PC-3 (cell line): ENCODE data around the gene KRTCAP2. TPM values are rescaled to one million over a fixed set of nuclear protein-coding genes. Genes with fewer than 3 reads are reported as not detected.
"Not testable (repeated sequence)": the region's sequence is repeated elsewhere in the genome, so short reads cannot be mapped to it uniquely, and the experiment has no call there.

Experiments
- ATAC-seq: fragments of 200-7000 bp; cut with Tn5 transposase; 2 replicates; pipeline ENCODE4 v1.9.1; 2020; ENCODE audit warnings: mild to moderate bottlenecking, moderate library complexity
- BruUV-seq: library from RNA; stranded (reverse); fragments of 400-500 nt; replicated peaks from 2 replicates; lab custom pipeline; 2021; lab: Mats Ljungman, UMichigan
- CTCF ChIA-PET: fragments of 300-600 bp; sonication (Branson Sonifier 250); formaldehyde crosslinking; loops from one replicate; lab custom pipeline; 2022; ENCODE audit warnings: antibody characterized with exemption; lab: Charles Lee
- POLR2A ChIA-PET: fragments of 300-600 bp; sonication (Branson Sonifier 250); formaldehyde crosslinking; loops from one replicate; lab custom pipeline; 2022; ENCODE audit warnings: antibody characterized with exemption; ENCODE audit not compliant: unreplicated experiment; lab: Charles Lee
- DNase-seq: peaks from one replicate; pipeline ENCODE4 v3.0.0-alpha.2; 2015
- H2AFZ ChIP-seq: fragments of 300-600 bp; sonication (generic); 2 replicates; pipeline ENCODE4 v1.6.0; 2016; ENCODE audit warnings: antibody characterized with exemption, low read length
- H3F3A ChIP-seq: fragments of 300-600 bp; sonication (generic); one replicate; pipeline ENCODE4 v1.6.0; 2017; ENCODE audit warnings: antibody characterized with exemption, low read length, control low read depth, mild to moderate bottlenecking; ENCODE audit not compliant: unreplicated experiment
- H3K27ac ChIP-seq: fragments of 300-600 bp; sonication (generic); 2 replicates; pipeline ENCODE4 v1.5.1; 2016; ENCODE audit warnings: mild to moderate bottlenecking, low read length
- H3K27me3 ChIP-seq: fragments of 300-600 bp; sonication (generic); 2 replicates; pipeline ENCODE4 v1.6.1; 2016; ENCODE audit warnings: low read length, mixed read lengths
- H3K36me3 ChIP-seq: fragments of 300-600 bp; sonication (generic); 2 replicates; pipeline ENCODE4 v1.6.1; 2016; ENCODE audit warnings: low read depth, mixed run types, low read length, mixed read lengths
- H3K4me1 ChIP-seq: fragments of 300-600 bp; sonication (generic); 2 replicates; pipeline ENCODE4 v1.5.1; 2016; ENCODE audit warnings: low read length; ENCODE audit not compliant: insufficient read depth
- H3K4me2 ChIP-seq: fragments of 300-600 bp; sonication (generic); 2 replicates; pipeline ENCODE4 v1.6.0; 2016; ENCODE audit warnings: low read length
- H3K4me3 ChIP-seq: fragments of 300-600 bp; sonication (generic); 2 replicates; pipeline ENCODE4 v1.5.1; 2016; ENCODE audit warnings: mild to moderate bottlenecking, low read length, mixed read lengths
- H3K79me2 ChIP-seq: fragments of 300-600 bp; sonication (generic); 2 replicates; pipeline ENCODE4 v1.6.1; 2017; ENCODE audit warnings: low read length, mixed read lengths
- H3K9ac ChIP-seq: fragments of 300-600 bp; sonication (generic); 2 replicates; pipeline ENCODE4 v1.6.0; 2016; ENCODE audit warnings: mild to moderate bottlenecking, low read length
- H3K9me2 ChIP-seq: fragments of 300-600 bp; sonication (generic); replicated peaks from 2 replicates; pipeline ENCODE4 v1.6.1; 2016; ENCODE audit warnings: mixed run types, low read length, mixed read lengths
- H3K9me3 ChIP-seq: fragments of 300-600 bp; sonication (generic); 2 replicates; pipeline ENCODE4 v1.6.1; 2016; ENCODE audit warnings: low read length, mixed read lengths
- H4K20me1 ChIP-seq: fragments of 300-600 bp; sonication (generic); 2 replicates; pipeline ENCODE4 v1.6.1; 2016; ENCODE audit warnings: low read length, mixed read lengths
- CTCF ChIP-seq: fragments of 300-600 bp; sonication (generic); conservative IDR thresholded peaks from 2 replicates; pipeline ENCODE4 v1.5.1; 2017; ENCODE audit warnings: antibody characterized with exemption, low read depth, mild to moderate bottlenecking, low read length
- EZH2 ChIP-seq: fragments of 300-600 bp; sonication (generic); IDR thresholded peaks from one replicate; pipeline ENCODE4 v1.6.1; 2017; ENCODE audit warnings: antibody characterized with exemption, mild to moderate bottlenecking, low read length; ENCODE audit not compliant: unreplicated experiment
- EZH2phosphoT487 ChIP-seq: fragments of 300-600 bp; sonication (generic); IDR thresholded peaks from 2 replicates; pipeline ENCODE4 v1.6.1; 2018; ENCODE audit warnings: mild to moderate bottlenecking, antibody characterized with exemption, low read length, borderline replicate concordance
- intact Hi-C: fragments of 100-400 bp; cut with micrococcal nuclease; formaldehyde crosslinking; loops from 2 replicates; pipeline ENCODE4 v1.9.0; 2023
- total RNA-seq: library from RNA; depleted of rRNA; stranded (reverse); fragments of >200 nt; gene quantifications from 2 replicates; pipeline ENCODE4 v1.2.3, GENCODE V29; 2014

KRTCAP2 gene
- total RNA-seq, 1 experiment from 2014 or later: 241 TPM

GRCh38 chr1:155160128-155160527 lies 13.0 kb downstream of the KRTCAP2 start:
- Histone ChIP-seq H3K9ac (no peak overlapping the region), H3K9me3 (no peaks in the 10 kb centered on the region), H2AFZ (no peak overlapping the region), H3K27me3 (no peaks in the 10 kb centered on the region), H3K4me3 (no peak overlapping the region), H3K36me3 (no peaks in the 10 kb centered on the region), H3F3A (no peaks in the 10 kb centered on the region), H3K9me2 (no peaks in the 10 kb centered on the region), H3K79me2 (no peaks in the 10 kb centered on the region), H3K4me2 (no peak overlapping the region), H3K27ac (no peak overlapping the region), H4K20me1 (no peaks in the 10 kb centered on the region), H3K4me1 (no peaks in the 10 kb centered on the region)
- ATAC-seq: no peak
- POLR2A ChIA-PET: no interaction called here
- CTCF ChIA-PET: no interaction called here
- no TSS peak for BruUV-seq
- no peak for DNase-seq
- TF ChIP-seq EZH2phosphoT487 (no peak), CTCF (no peak), EZH2 (no peak)
- intact Hi-C loops: no loop called here

- Histone ChIP-seq H3K9ac (no peak overlapping the region), H3K9me3 (no peaks in the 10 kb centered on the region), H3K27me3 (no peaks in the 10 kb centered on the region), H3K27ac (no peak overlapping the region), H3K9me2 (no peaks in the 10 kb centered on the region), H3K4me3 (no peak overlapping the region), H2AFZ (no peak overlapping the region), H3K36me3 (no peaks in the 10 kb centered on the region), H4K20me1 (no peaks in the 10 kb centered on the region), H3F3A (no peaks in the 10 kb centered on the region), H3K4me2 (no peak overlapping the region), H3K79me2 (no peaks in the 10 kb centered on the region), H3K4me1 (no peaks in the 10 kb centered on the region)
- intact Hi-C loops: no loop called here
- TF ChIP-seq EZH2phosphoT487: no peak
- TF ChIP-seq CTCF: no peak
- TF ChIP-seq EZH2: no peak
- DNase-seq (no peak), ATAC-seq (no peak)
- BruUV-seq: no TSS peak
- POLR2A ChIA-PET: no interaction called here
- CTCF ChIA-PET: no interaction called here
Observed at GRCh38 chr1:155158991-155159390, 14.1 kb downstream of the KRTCAP2 start.

DNA sequence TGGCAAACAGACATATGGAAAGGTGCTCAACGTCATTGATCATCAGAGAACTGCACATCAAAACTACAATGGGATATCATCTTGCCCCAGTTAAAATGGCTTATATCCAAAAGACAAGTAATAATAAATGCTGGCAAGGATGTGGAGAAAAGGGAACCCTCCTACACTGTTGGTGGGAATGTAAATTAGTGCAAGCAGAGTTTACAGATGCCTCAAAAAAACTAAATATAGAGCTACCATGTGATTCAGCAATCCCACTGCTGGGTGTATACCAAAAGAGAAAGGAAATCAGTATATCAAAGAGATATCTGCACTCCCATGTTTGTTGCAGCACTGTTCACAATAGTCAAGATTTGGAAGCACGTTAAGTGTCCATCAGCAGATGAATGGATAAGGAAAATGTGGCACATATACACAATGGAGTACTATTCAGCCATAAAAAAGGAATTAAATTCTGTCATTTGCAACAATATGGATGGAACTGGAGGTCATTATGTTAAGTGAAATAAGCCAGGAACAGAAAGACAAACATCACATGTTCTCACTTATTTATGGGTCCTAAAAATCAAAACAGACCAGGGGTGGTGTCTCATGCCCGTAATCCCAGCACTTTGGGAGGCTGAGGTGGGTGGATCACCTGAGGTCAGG lies 17.0 kb downstream of the KRTCAP2 start:
- H2AFZ ChIP-seq, H3K9me2 ChIP-seq, H3K27ac ChIP-seq, ATAC-seq, H3K79me2 ChIP-seq, H3K4me2 ChIP-seq, H3K36me3 ChIP-seq, intact Hi-C loops, H3K4me3 ChIP-seq, DNase-seq, H3K27me3 ChIP-seq, BruUV-seq, H3F3A ChIP-seq, POLR2A ChIA-PET, H3K9me3 ChIP-seq, H3K9ac ChIP-seq, H3K4me1 ChIP-seq, H4K20me1 ChIP-seq: not testable (repeated sequence)
- CTCF ChIA-PET: interaction anchor here (1.0 kb wide), 1 partner anchor 17 kb away, joined by 4 read pairs; the partner anchor contains the start of gene KRTCAP2
